ENCODE data around the gene GFI1. TPM values are rescaled to one million over a fixed set of nuclear protein-coding genes. Genes with fewer than 3 reads are reported as not detected.

The GFI1 gene
- total and polyA plus RNA-seq, 2 of the 13 experiments (the other 11 are each of a cell fraction or from before 2014, with no cell fraction given) = 10.3 to 10.5 TPM

GRCh38 chr1:92443893-92444292, 42.8 kb downstream of the GFI1 start:
- no peaks in the 10 kb centered on the region for H3K36me3 ChIP-seq (replicated peaks in 1 of 2; ENCODE audit: control insufficient read depth in 1 of 2, insufficient read depth in 2 of 2, low read length in 2 of 2)
- in situ Hi-C loops (cut with HindIII; ENCODE audit: extremely low pct_ligation_motif_present, low pct_unique_long_range_greater_than_20kb) (no loop called here), intact Hi-C loops (cut with micrococcal nuclease; ENCODE audit: unreplicated experiment) (no loop called here)
- peaks cover 0 to 4% of the 10 kb centered on the region in 2 experiments; a peak in 1 of 5 replicates for H3K27me3 ChIP-seq (ENCODE audit: control insufficient read depth in 1 of 2, insufficient read depth in 2 of 2, low read length in 2 of 2)
- H2AFZ ChIP-seq (ENCODE audit: low read length) = no peak overlapping the region
- H3K27ac ChIP-seq (ENCODE audit: extremely low read length, insufficient read depth, low read length) = no peak overlapping the region
- no peak overlapping the region for H3K4me3 ChIP-seq (replicated peaks in 1 of 3; ENCODE audit: insufficient read depth in 1 of 3, low read depth in 2 of 3, low read length in 3 of 3)
- CTCF ChIA-PET (ENCODE audit: low intra/inter-chr PET ratio, low total read pairs) = no interaction called here
- H3K4me2 ChIP-seq (ENCODE audit: low read depth, low read length) = no peak overlapping the region
- ATAC-seq = no peak
- no TSS peak for BruUV-seq (replicated peaks)
- no peaks in the 10 kb centered on the region for H3K79me2 ChIP-seq (ENCODE audit: insufficient read depth, low read length)
- no peaks in the 10 kb centered on the region for H3K9me3 ChIP-seq (ENCODE audit: low read length)
- H3K4me1 ChIP-seq (ENCODE audit: insufficient read depth, low read length) = peaks cover 38% of the 10 kb centered on the region
- WGBS (ENCODE audit: low lambda C conversion rate) = 68% methylated on average over 3 of the region's 3 CpGs
- H4K20me1 ChIP-seq (ENCODE audit: insufficient read depth, low read length) = no peaks in the 10 kb centered on the region
- no peak for DNase-seq (ENCODE audit: low spot score)
- no peak overlapping the region for H3K9ac ChIP-seq (ENCODE audit: insufficient read depth, low read depth, low read length)
- no peak for FAIRE-seq
- TF ChIP-seq ZFP37 (CRISPR knock-in tag; IDR thresholded peaks at IDR 0.05; ENCODE audit: borderline replicate concordance) = no peak
- POLR2A ChIA-PET = no interaction called here

- ChIA-PET CTCF (ENCODE audit: low intra/inter-chr PET ratio, low total read pairs) (no interaction called here), POLR2A (interaction anchor here (0.8 to 2.1 kb wide), 11 partner anchors 10 to 389 kb away, joined by 3 to 24 read pairs (median 4); partner anchors contain the start of genes EVI5, GFI1, GLMN and RPAP2)
- intact Hi-C loops (cut with micrococcal nuclease; ENCODE audit: unreplicated experiment) = no loop called here
- Histone ChIP-seq H3K4me2 (ENCODE audit: low read depth, low read length) (peak overlapping the region; percentile 84), H2AFZ (ENCODE audit: low read length) (peak overlapping the region; percentile 73), H3K4me1 (ENCODE audit: insufficient read depth, low read length) (peaks cover 28% of the 10 kb centered on the region), H4K20me1 (ENCODE audit: insufficient read depth, low read length) (no peaks in the 10 kb centered on the region), H3K27ac (ENCODE audit: extremely low read length, insufficient read depth, low read length) (peak overlapping the region; percentile 82), H3K27me3 (ENCODE audit: control insufficient read depth in 1 of 2, insufficient read depth in 2 of 2, low read length in 2 of 2) (peaks cover 0 to 4% of the 10 kb centered on the region in 2 experiments; a peak in 1 of 5 replicates), H3K9me3 (ENCODE audit: low read length) (no peaks in the 10 kb centered on the region), H3K79me2 (ENCODE audit: insufficient read depth, low read length) (no peaks in the 10 kb centered on the region), H3K36me3 (replicated peaks in 1 of 2; ENCODE audit: control insufficient read depth in 1 of 2, insufficient read depth in 2 of 2, low read length in 2 of 2) (no peaks in the 10 kb centered on the region), H3K9ac (ENCODE audit: insufficient read depth, low read depth, low read length) (peak overlapping the region; percentile 79), H3K4me3 (replicated peaks in 1 of 3; ENCODE audit: insufficient read depth in 1 of 3, low read depth in 2 of 3, low read length in 3 of 3) (peak overlapping the region; percentile 54 to 76 (median 61))
- WGBS (ENCODE audit: low lambda C conversion rate) = 69% methylated on average over 5 of the region's 5 CpGs
- TF ChIP-seq, protein P1, sequence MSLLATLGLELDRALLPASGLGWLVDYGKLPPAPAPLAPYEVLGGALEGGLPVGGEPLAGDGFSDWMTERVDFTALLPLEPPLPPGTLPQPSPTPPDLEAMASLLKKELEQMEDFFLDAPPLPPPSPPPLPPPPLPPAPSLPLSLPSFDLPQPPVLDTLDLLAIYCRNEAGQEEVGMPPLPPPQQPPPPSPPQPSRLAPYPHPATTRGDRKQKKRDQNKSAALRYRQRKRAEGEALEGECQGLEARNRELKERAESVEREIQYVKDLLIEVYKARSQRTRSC (CRISPR knock-in tag; IDR thresholded peaks at IDR 0.05; ENCODE audit: low read depth) = no peak
- no peak for TF ChIP-seq FOXO1 (CRISPR knock-in tag; IDR thresholded peaks at IDR 0.05)
- TF ChIP-seq ZNF431 (CRISPR knock-in tag; IDR thresholded peaks at IDR 0.05; ENCODE audit: borderline replicate concordance, low read depth) = no peak
- ATAC-seq (peak; percentile 52), FAIRE-seq (no peak), DNase-seq (ENCODE audit: low spot score) (no peak)
- BruUV-seq (replicated peaks) = no TSS peak
- in situ Hi-C loops (cut with HindIII; ENCODE audit: extremely low pct_ligation_motif_present, low pct_unique_long_range_greater_than_20kb) = no loop called here
These were observed 44.4 kb downstream of the GFI1 start for GRCh38 chr1:92442351-92442750.

Measured in HepG2 (cell line).